HepG2 (cell line): Measurements from ENCODE around the gene TRIM25. TPM values are rescaled to one million over a fixed set of nuclear protein-coding genes. Genes with fewer than 3 reads are reported as not detected.
A peak's percentile ranks its signal among the peaks of the same experiment; 100 is the strongest.

ENCODE experiments used
- ATF7-NPFF ChIP-seq: sonication (generic); formaldehyde crosslinking; IDR thresholded peaks from 2 replicates; pipeline ENCODE4 v1.8.1; 2023; ENCODE audit warnings: mild to moderate bottlenecking, low read depth, missing genetic modification reagents, moderate library complexity
- EP300 ChIP-seq, 3 experiments: sonication (generic) in 1 of 3; formaldehyde crosslinking in 1 of 3; IDR thresholded peaks; 2 replicates each; pipeline versions ENCODE4 v1.5.1 to v1.6.1; 2011 to 2020; ENCODE audit warnings: low read depth in 2 of 3, low read length in 2 of 3, borderline replicate concordance in 1 of 3, improper control_type of control experiment in 1 of 3, mild to moderate bottlenecking in 1 of 3, missing genetic modification reagents in 1 of 3, moderate library complexity in 1 of 3
- GFI1 ChIP-seq: sonication (generic); formaldehyde crosslinking; IDR thresholded peaks from 2 replicates; pipeline ENCODE4 v1.5.0; 2020; ENCODE audit warnings: missing genetic modification reagents, mild to moderate bottlenecking, borderline replicate concordance
- KLF16 ChIP-seq, 2 experiments: sonication (generic) in 1 of 2; formaldehyde crosslinking in 1 of 2; IDR thresholded peaks; 2 replicates each; pipeline versions ENCODE4 v1.6.1 to v1.8.0; 2016 to 2023; ENCODE audit warnings: missing genetic modification reagents in 2 of 2, missing compliant biosample characterization in 1 of 2
- MIXL1 ChIP-seq: IDR thresholded peaks from 2 replicates; pipeline ENCODE4 v1.6.1; 2016
- NR2F2 ChIP-seq: IDR thresholded peaks from 2 replicates; pipeline ENCODE4 v1.6.1; 2012; ENCODE audit warnings: low read depth, inconsistent platforms, borderline replicate concordance
- SALL1 ChIP-seq: sonication (generic); formaldehyde crosslinking; IDR thresholded peaks from 2 replicates; pipeline ENCODE4 v1.8.0; 2022; ENCODE audit warnings: mild to moderate bottlenecking, missing genetic modification reagents
- SOX5 ChIP-seq: IDR thresholded peaks from 2 replicates; pipeline ENCODE4 v1.6.1; 2016; ENCODE audit warnings: borderline replicate concordance
- ZMYM3 ChIP-seq: sonication (generic); formaldehyde crosslinking; IDR thresholded peaks from 2 replicates; pipeline ENCODE4 v1.5.1; 2020; ENCODE audit warnings: mild to moderate bottlenecking, missing genetic modification reagents
- ZNF382 ChIP-seq: sonication (generic); formaldehyde crosslinking; IDR thresholded peaks from 2 replicates; pipeline ENCODE4 v1.5.0; 2020; ENCODE audit warnings: missing genetic modification reagents, mild to moderate bottlenecking, borderline replicate concordance
- polyA plus RNA-seq, 8 experiments: library from polyadenylated mRNA; depleted of rRNA in 3 of 8; stranded (reverse) in 7 of 8; unstranded in 1 of 8; fragments of >200 nt; fragmentation: Illumina TruSeq in 4 of 8; extraction: Trizol in 4 of 8; gene quantifications; 2 replicates each; pipeline versions ENCODE4 v1.2.1 to v1.2.3, GENCODE V29; 2011 to 2016; ENCODE audit warnings: low read depth in 4 of 8, missing spikeins in 1 of 8, mixed read lengths in 1 of 8; ENCODE audit not compliant: insufficient read depth in 1 of 8
- total RNA-seq, 5 experiments: library from RNA; depleted of rRNA; stranded (reverse); fragments of >200 nt; fragmentation: Illumina TruSeq; extraction: Trizol; gene quantifications; 2 replicates each; pipeline ENCODE4 v1.2.3, GENCODE V29; 2016; ENCODE audit warnings: low read depth in 1 of 5
- TF ChIP-seq, protein P1 (sequence below): IDR thresholded peaks from 2 replicates; pipeline ENCODE4 v1.4.0; 2020; ENCODE audit warnings: mild to moderate bottlenecking, missing genetic modification reagents
- TF ChIP-seq, protein P2 (sequence below): sonication (generic); formaldehyde crosslinking; IDR thresholded peaks from 2 replicates; pipeline ENCODE4 v1.4.0; 2020; ENCODE audit warnings: missing genetic modification reagents

TRIM25 gene
- total and polyA plus RNA-seq, 2 of the 13 experiments (the other 11 are each of a cell fraction or from before 2014, with no cell fraction given), result 30.8 to 42.2 TPM

DNA sequence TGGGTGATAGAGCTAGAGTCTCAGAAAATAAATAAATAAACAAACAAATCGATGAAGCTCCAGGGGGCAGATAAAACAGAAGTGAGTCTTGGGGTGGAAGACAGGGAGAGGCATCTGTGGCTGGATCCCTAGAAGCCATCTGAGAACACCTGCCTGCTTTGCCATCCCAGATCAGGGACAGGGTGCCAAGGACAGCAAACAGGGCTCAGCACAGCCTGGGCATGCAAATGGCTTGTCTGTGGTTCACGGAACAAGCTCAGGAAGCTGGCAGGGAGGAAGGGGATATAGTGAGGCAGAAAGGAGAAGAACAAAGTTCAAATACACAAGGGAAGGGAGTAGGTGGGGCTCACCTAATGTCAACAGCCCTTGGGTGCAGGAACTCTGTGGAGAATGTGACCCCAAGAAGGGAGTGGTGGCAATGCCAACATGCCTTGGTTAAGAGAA, 27.5 kb downstream of the TRIM25 start (continued):
- TF ChIP-seq, protein P1, sequence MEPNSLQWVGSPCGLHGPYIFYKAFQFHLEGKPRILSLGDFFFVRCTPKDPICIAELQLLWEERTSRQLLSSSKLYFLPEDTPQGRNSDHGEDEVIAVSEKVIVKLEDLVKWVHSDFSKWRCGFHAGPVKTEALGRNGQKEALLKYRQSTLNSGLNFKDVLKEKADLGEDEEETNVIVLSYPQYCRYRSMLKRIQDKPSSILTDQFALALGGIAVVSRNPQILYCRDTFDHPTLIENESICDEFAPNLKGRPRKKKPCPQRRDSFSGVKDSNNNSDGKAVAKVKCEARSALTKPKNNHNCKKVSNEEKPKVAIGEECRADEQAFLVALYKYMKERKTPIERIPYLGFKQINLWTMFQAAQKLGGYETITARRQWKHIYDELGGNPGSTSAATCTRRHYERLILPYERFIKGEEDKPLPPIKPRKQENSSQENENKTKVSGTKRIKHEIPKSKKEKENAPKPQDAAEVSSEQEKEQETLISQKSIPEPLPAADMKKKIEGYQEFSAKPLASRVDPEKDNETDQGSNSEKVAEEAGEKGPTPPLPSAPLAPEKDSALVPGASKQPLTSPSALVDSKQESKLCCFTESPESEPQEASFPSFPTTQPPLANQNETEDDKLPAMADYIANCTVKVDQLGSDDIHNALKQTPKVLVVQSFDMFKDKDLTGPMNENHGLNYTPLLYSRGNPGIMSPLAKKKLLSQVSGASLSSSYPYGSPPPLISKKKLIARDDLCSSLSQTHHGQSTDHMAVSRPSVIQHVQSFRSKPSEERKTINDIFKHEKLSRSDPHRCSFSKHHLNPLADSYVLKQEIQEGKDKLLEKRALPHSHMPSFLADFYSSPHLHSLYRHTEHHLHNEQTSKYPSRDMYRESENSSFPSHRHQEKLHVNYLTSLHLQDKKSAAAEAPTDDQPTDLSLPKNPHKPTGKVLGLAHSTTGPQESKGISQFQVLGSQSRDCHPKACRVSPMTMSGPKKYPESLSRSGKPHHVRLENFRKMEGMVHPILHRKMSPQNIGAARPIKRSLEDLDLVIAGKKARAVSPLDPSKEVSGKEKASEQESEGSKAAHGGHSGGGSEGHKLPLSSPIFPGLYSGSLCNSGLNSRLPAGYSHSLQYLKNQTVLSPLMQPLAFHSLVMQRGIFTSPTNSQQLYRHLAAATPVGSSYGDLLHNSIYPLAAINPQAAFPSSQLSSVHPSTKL, result peak; percentile 93
- TF ChIP-seq SOX5 (CRISPR knock-in tag), result peak; percentile 40; the same call in 1 of the 2 replicates
- TF ChIP-seq MIXL1 (CRISPR knock-in tag), result peak; percentile 28; the same call in 1 of the 2 replicates
- TF ChIP-seq NR2F2, result no peak
- TF ChIP-seq, protein P2, sequence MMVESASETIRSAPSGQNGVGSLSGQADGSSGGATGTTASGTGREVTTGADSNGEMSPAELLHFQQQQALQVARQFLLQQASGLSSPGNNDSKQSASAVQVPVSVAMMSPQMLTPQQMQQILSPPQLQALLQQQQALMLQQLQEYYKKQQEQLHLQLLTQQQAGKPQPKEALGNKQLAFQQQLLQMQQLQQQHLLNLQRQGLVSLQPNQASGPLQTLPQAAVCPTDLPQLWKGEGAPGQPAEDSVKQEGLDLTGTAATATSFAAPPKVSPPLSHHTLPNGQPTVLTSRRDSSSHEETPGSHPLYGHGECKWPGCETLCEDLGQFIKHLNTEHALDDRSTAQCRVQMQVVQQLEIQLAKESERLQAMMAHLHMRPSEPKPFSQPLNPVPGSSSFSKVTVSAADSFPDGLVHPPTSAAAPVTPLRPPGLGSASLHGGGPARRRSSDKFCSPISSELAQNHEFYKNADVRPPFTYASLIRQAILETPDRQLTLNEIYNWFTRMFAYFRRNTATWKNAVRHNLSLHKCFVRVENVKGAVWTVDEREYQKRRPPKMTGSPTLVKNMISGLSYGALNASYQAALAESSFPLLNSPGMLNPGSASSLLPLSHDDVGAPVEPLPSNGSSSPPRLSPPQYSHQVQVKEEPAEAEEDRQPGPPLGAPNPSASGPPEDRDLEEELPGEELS (CRISPR knock-in tag), result peak; percentile 57; the same call in 1 of the 2 replicates
- no peak for TF ChIP-seq ATF7-NPFF
- peak in 1 of 2 experiments; percentile 28; a peak in 1 of 4 replicates for TF ChIP-seq KLF16 (CRISPR knock-in tag; IDR thresholded peaks at IDR 0.05)
- no peak for TF ChIP-seq EP300 (IDR thresholded peaks at IDR 0.05; ENCODE audit: low read depth in 2 of 2, low read length in 2 of 2)
- peak; percentile 30; the same call in 1 of the 2 replicates for TF ChIP-seq EP300 (CRISPR knock-in tag; IDR thresholded peaks at IDR 0.05; ENCODE audit: borderline replicate concordance)
- 0 out of 2 replicates have a peak, but pooled peaks have one; percentile 27 for TF ChIP-seq ZMYM3 (CRISPR knock-in tag)
- no peak for TF ChIP-seq ZNF382
- TF ChIP-seq SALL1 (CRISPR knock-in tag), result peak; percentile 61
- 0 out of 2 replicates have a peak, but pooled peaks have one; percentile 40 for TF ChIP-seq GFI1 (CRISPR knock-in tag)
- TF ChIP-seq, all 625 proteins: peak for 78
